Spleen (tissue), 7 donors: ENCODE results near the gene TWIST1.

Experiments
- CTCF ChIP-seq, 11 experiments: fragments of 200-600 bp in 7 of 11; fragments of 450-650 bp in 4 of 11; sonication (generic) in 4 of 11; IDR thresholded peaks in 8 of 11; conservative IDR thresholded peaks in 3 of 11; 1 replicate in 7 of 11; 2 replicates in 4 of 11; pipeline versions ENCODE4 v1.4.0 to v1.8.0; 2016 to 2021; ENCODE audit warnings: antibody characterized with exemption in 11 of 11, inconsistent platforms in 4 of 11, mild to moderate bottlenecking in 1 of 11
- POLR2A ChIP-seq, 3 donors: fragments of 450-650 bp; IDR thresholded peaks; one replicate each; pipeline ENCODE4 v1.5.1; 2017; ENCODE audit warnings: antibody characterized with exemption in 3 of 3, mild to moderate bottlenecking in 1 of 3
- donor health status: DM: no; HTN: no; CAD: no; lungs with moderate emphysema.
- donor health status: DM: no; HTN: no; CAD: no.
- donor health status: DM: no; HTN: no; CAD: no.

GRCh38 chr7:19118636-19119371 is 1.4 kb upstream of the TWIST1 start:
- no peak for TF ChIP-seq POLR2A (IDR thresholded peaks at IDR 0.05)
- no peak for TF ChIP-seq CTCF (IDR thresholded peaks at IDR 0.05 in 8 of 11, conservative IDR thresholded peaks at IDR 0.05 in 3 of 11)
